Stomach smooth muscle (tissue), 2 donors: Measurements from ENCODE around the gene SHISA8.
A peak's percentile ranks its signal among the peaks of the same experiment; 100 is the strongest.

Source experiments
- H3K27ac ChIP-seq: one replicate; pipeline ENCODE4 v1.7.0; 2013; ENCODE audit warnings: mild to moderate bottlenecking, low read length, inconsistent platforms
- H3K27me3 ChIP-seq, 2 donors: one replicate each; pipeline ENCODE4 v1.7.0; 2013; ENCODE audit warnings: low read length in 2 of 2; ENCODE audit not compliant: insufficient read depth in 2 of 2, control insufficient read depth in 1 of 2
- H3K36me3 ChIP-seq, 2 donors: one replicate each; pipeline ENCODE4 v1.7.0; 2013; ENCODE audit warnings: low read length in 2 of 2; ENCODE audit not compliant: control insufficient read depth in 2 of 2, insufficient read depth in 2 of 2
- H3K4me1 ChIP-seq: one replicate; pipeline ENCODE4 v1.7.0; 2013; ENCODE audit warnings: low read length; ENCODE audit not compliant: control insufficient read depth, insufficient read depth
- H3K4me3 ChIP-seq, 2 donors: one replicate each; pipeline ENCODE4 v1.7.0; 2013; ENCODE audit warnings: low read length in 2 of 2
- H3K9ac ChIP-seq, 2 donors: one replicate each; pipeline ENCODE4 v1.7.0; 2013; ENCODE audit warnings: low read length in 2 of 2, mild to moderate bottlenecking in 1 of 2
- H3K9me3 ChIP-seq, 2 donors: one replicate each; pipeline ENCODE4 v1.7.0; 2013; ENCODE audit warnings: low read length in 2 of 2; ENCODE audit not compliant: control insufficient read depth in 2 of 2
- donor health status: healthy.
- donor health status: Pancreatic carcinoma.

Gene SHISA8

DNA sequence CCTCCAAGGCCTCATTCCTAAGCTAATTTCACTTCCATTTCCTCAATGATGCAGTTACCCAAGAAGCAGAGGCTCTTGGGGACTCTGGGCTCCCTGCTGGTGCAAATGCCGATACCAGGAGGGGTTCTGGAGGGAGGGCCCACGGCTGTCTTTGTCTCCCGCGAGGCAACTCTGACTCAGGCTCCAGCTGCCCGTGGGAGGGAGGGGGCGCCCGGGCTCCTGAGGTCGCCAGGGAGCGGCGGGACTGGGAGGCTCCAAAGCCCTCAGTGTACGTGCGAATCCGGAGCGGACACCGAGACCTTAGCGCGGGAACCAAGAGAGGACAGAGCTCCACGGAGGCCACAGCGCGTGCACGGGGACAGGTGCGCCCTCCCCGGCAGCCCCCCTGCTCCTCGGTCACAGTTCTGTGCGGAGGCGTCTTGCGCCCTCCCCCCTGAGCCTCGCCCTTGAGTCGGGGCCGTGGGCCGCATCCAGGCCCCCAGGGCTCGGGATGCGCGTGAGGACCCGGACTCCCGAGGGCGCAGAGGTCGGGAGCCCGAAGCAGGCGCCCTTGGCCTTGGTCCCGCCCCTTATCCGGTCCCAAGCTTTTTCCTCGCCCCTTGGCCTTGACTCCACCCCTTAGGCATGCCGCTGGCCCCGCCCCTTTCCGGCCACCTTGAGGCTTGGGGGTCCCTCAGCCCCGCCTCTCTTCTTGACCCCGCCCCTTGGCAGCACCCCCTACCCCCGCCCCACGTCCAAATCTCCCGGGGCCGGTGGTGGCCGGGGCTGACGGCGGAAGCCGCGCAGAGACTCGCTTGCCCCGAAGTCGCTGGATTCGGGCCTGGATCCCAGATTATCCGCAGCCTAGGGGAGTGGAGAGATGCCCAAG, 4.7 kb upstream of the SHISA8 start:
- H3K9ac ChIP-seq, result no peak overlapping the region
- peaks cover 29 to 42% of the 10 kb centered on the region in 2 donors for H3K27me3 ChIP-seq
- peaks cover 16% of the 10 kb centered on the region for H3K4me1 ChIP-seq
- no peaks in the 10 kb centered on the region for H3K9me3 ChIP-seq
- no peak overlapping the region for H3K27ac ChIP-seq
- no peaks in the 10 kb centered on the region for H3K36me3 ChIP-seq
- peak overlapping the region; percentile 66 to 73 for H3K4me3 ChIP-seq

DNA sequence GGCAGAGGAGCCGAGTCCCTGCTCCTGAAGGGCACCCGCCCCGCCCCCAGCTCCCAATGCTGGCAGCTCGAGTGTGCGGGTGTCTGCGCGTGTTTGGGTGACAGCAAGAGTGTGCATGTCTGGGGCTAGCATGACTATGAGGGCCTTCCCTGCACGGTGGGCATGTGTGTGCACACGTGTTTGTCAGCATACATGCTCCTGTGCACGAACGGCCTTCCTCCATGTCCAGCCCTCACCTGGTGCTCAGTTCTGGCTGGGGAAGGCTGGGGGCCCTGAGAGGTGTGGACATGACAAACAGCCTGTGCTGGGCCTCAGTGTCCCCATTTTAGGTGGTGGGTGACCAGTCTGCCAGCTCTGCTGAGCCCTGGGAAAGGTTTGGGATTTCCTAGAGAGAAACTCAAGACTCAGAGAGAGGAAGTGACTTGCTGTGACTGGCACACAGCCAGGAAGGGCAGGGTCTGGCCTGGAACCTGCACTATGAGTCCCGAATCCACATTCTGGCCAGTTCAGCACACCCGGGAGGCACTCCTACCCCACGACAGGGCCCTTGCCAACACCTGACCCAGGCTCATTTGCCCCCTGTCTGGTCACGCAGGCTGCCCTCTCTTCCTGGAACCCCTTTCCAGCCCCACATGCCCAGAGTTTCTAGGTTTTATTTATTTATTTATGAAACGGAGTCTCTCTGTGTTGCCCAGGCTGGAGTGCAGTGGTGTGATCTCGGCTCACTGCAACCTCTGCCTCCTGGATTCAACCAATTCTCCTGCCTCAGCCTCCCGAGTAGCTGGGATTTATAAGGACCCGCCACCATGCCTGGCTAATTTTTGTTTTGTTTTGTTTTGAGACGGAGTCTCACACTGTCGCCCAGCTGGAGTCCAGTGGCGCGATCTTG, 3.3 kb upstream of the SHISA8 start:
- Histone ChIP-seq H3K4me3 (no peak overlapping the region), H3K36me3 (no peaks in the 10 kb centered on the region), H3K27me3 (peaks cover 34 to 52% of the 10 kb centered on the region in 2 donors), H3K4me1 (peaks cover 22% of the 10 kb centered on the region), H3K9ac (no peak overlapping the region), H3K27ac (no peak overlapping the region), H3K9me3 (no peaks in the 10 kb centered on the region)

DNA sequence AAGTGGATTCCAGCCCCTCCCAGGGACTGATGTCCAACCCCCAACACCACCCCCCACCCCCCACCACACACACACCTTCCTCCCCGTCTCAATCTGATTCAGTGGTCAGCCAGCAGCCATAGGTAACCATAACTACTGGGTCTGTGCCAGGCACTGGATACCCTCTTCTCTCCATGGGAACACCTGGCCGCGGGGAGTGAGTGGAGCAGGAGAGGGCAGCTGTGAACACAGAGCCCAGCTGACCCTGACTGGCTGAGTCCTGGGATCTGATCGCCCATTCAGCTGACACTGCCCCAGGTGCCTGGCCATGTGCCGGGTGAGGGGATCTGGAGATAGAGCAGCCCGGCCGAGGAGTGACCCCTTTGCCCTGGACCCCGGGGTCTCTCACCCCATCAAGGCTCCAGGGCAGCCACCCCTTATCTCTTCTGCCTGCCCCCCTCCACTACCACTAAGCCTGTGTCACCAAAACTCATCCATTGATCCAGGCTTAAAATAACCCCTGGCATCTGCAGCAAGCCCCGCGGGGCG, 2.6 kb upstream of the SHISA8 start:
- Histone ChIP-seq H3K4me1 (peaks cover 22% of the 10 kb centered on the region), H3K27ac (no peak overlapping the region), H3K9ac (no peak overlapping the region), H3K9me3 (no peaks in the 10 kb centered on the region), H3K36me3 (no peaks in the 10 kb centered on the region), H3K27me3 (peaks cover 42 to 59% of the 10 kb centered on the region in 2 donors), H3K4me3 (no peak overlapping the region)

DNA sequence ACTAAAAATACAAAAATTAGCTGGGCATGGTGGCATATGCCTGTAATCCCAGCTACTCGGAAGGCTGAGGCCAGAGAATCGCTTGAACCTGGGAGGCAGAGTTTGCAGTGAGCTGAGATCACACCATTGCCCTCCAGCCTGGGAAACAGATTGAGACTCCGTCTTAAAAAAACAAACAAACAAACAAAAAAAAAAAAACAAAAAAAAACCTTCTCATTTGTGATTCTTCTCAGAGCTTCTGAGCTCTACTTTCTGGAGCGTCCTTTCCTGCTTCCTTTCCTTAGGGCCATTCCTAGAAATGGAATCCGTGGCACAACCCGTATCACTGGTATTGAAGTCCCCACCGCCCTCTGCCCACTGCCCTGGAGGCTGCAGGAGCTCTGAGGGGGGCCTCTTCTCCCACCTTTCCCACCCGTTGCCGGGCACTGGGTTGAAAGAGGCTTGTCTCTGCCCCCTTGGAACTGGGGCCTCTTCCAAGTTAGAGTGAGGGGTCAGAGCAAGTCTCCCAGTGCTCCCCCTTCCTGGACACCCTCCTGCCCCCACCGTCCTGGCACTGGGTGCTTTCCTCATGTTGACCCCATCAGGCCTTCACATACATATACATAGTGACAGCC, 2.0 kb upstream of the SHISA8 start:
- peaks cover 22% of the 10 kb centered on the region for H3K4me1 ChIP-seq
- peaks cover 47 to 65% of the 10 kb centered on the region in 2 donors for H3K27me3 ChIP-seq
- no peak overlapping the region for H3K27ac ChIP-seq
- H3K36me3 ChIP-seq, result no peaks in the 10 kb centered on the region
- no peaks in the 10 kb centered on the region for H3K9me3 ChIP-seq
- no peak overlapping the region for H3K4me3 ChIP-seq
- no peak overlapping the region for H3K9ac ChIP-seq

DNA sequence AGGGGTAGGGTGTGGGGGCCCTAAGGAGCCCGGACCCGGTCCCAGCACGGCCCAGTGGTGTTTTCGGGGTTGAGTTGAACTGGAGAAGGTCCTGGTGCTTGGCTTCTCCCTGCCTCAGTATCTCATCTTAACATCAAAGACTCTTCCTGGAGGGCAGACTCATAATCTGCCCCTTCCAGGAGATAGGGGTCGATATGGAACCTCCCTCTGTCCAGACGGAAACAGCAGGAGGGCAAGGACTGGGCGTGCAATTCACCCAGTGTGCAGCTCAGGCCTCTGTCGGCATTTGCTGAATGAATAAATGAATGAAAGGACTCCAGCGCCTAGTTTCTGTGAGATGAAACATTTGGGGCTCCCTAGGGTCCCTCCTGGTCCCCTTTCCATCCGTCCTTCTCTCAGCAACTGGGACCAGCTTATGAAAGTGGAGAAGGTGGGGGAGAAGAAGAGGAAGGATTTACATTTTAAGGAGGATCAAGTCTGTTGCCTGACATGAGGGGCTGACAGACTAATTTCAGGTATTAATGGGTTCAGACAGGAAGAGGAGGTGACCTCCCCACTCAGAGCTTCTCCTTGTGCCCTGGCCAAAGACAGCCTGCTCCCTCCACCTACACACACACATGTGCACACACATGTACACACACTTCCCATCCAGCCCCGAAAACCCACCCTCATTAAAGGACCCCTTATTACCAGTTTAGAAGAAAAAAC, 1.1 kb upstream of the SHISA8 start:
- Histone ChIP-seq H3K9me3 (no peaks in the 10 kb centered on the region), H3K9ac (no peak overlapping the region), H3K4me3 (no peak overlapping the region), H3K4me1 (peaks cover 28% of the 10 kb centered on the region), H3K36me3 (no peaks in the 10 kb centered on the region), H3K27me3 (peaks cover 54 to 71% of the 10 kb centered on the region in 2 donors), H3K27ac (no peak overlapping the region)

DNA sequence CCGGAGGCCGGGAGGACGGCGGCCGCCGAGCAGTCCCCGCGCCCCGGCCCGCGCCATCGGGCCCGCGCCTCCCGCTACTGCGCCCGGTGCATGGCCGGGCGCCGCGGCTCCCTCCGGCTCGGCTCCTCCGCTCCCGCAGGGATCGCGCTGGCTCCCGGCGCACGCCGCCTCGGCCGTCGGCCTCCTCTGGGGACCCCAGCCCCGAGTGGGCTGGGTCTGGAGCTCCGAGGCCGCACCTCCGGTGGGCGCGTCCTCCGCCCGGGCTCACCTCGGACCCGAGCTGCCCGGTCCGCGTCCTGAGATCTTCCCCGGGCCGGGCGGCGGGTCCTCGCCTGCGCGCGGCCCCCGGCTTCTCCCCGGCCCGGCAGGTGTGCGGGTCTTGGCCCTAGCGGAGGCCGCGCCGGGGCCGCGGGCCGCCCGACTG, 251 bp downstream of the SHISA8 start:
- H3K27me3 ChIP-seq, result peaks cover 55 to 81% of the 10 kb centered on the region in 2 donors
- peak overlapping the region in 1 of 2 donors; percentile 47 for H3K4me3 ChIP-seq
- H3K27ac ChIP-seq, result no peak overlapping the region
- H3K9ac ChIP-seq, result no peak overlapping the region
- no peaks in the 10 kb centered on the region for H3K9me3 ChIP-seq
- peaks cover 35% of the 10 kb centered on the region for H3K4me1 ChIP-seq
- H3K36me3 ChIP-seq, result no peaks in the 10 kb centered on the region

DNA sequence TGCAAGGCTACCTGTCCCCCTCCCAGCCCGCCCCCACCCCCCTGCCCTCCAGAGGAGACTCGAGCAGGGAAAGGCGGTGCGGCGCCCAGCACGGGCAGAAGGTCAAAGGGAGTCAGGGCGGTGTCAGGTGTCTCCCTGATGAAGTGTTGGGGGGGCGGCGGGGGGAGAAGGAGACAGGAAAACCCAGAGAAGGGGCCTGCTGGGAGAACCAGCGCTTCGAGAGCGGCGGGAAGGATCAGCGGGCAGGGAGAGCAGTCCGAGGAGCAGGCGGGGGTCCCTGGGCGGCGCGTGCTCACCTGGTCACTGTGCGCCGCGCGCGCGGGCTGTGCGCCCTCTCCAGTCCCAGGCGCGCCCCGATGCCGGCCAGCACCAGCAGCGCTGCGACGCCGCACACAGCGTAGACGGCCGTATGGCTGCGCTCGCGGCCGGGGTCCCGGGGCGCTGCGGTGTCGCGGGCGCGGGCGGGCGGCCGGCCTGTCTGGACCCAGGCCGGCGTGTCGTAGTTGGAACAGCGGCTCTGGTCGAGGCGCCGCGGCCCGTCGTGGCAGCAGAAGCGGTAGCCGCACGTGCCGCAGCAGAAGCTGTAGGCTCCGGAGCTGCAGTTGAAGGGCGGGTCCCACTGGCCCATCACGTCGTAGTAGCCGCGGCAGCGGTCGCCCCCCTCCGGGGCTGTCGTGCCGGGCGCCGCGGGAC, 886 bp downstream of the SHISA8 start:
- Histone ChIP-seq H3K27me3 (peaks cover 52 to 79% of the 10 kb centered on the region in 2 donors), H3K9me3 (no peaks in the 10 kb centered on the region), H3K27ac (no peak overlapping the region), H3K36me3 (no peaks in the 10 kb centered on the region), H3K9ac (no peak overlapping the region), H3K4me1 (peaks cover 34% of the 10 kb centered on the region), H3K4me3 (peak overlapping the region in 1 of 2 donors; percentile 47)

DNA sequence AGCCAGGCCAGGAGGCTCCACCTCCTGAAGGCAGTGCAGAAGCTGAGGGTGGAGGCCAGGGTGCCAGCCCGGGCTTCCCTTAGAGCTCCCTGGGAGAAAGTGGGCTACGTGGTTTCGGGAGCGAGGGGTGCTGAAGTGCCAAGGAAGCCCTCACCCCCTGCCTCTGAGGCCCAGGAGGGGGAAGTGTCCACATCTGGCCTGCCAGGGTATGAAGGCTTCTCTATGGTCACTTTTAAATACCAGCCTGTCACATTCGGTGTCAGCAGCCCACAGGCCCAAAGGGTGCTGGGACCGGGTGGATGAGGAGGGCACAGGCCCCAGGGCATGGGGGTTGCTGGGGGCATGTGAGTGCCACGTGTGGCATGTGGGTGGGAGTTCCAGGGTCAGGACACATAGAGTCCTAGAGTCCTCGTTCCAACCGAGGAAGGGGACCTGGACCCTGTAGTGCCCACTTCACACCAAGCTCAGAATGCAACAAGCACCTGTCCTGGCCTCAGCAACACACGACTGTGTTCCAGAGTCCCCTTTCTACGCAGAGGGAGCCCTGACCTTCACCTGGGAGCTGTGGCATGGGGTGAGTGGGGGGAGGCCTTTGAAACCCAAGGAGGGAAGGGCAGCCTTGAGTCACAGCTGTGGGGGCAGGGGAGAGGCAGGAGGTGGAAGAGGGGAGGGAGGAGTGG, 1.7 kb downstream of the SHISA8 start:
- no peak overlapping the region for H3K4me3 ChIP-seq
- H3K27me3 ChIP-seq, result peaks cover 50 to 77% of the 10 kb centered on the region in 2 donors
- peaks cover 36% of the 10 kb centered on the region for H3K4me1 ChIP-seq

DNA sequence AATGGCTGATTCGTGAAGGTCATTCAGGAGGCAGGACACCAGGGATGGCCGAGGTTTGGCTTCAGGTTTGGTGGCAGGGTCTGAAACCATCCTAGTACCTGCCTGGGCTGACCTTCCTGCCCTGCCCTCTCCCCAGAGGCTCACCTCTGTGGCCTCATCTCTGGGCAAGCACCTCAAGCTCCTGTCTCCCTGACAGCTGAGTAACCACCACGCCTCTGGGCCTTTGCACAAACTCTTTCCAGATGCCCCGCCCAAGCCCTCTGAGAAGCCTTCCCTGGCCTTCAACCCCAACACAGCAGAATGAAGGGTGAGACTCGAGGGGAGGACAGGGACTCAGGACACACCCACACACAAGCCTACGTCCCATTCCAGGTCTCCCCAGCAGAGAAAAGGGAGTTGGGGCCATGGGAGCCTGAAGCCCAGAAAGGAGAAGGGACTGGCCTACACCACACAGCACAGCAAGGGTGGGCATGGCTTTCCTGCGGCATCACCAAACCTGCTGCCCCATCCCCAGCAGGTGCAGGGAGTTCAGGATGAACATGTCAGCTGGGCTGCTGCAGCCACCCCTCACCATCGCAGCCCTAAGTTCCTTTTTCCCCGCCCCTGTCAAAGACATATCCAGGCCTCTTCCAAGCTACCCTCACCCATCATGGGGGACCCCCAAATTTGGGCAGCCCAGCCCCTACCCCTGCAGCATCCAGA, 2.4 kb downstream of the SHISA8 start:
- Histone ChIP-seq H3K27me3 (peaks cover 45 to 73% of the 10 kb centered on the region in 2 donors), H3K9ac (no peak overlapping the region), H3K36me3 (no peaks in the 10 kb centered on the region), H3K27ac (no peak overlapping the region), H3K4me1 (peaks cover 36% of the 10 kb centered on the region), H3K4me3 (no peak overlapping the region), H3K9me3 (no peaks in the 10 kb centered on the region)

More for the DNA sequence above, 1.7 kb downstream of the SHISA8 start:
- no peak overlapping the region for H3K9ac ChIP-seq
- no peaks in the 10 kb centered on the region for H3K36me3 ChIP-seq
- no peaks in the 10 kb centered on the region for H3K9me3 ChIP-seq
- H3K27ac ChIP-seq, result no peak overlapping the region
